H9 (cell line): ENCODE data around the gene NUCB2. TPM values are rescaled to one million over a fixed set of nuclear protein-coding genes. Genes with fewer than 3 reads are reported as not detected.

Source experiments
- DNase-seq: peaks from one replicate; pipeline ENCODE4 v3.0.0-alpha.2; 2017
- H2AFZ ChIP-seq: one replicate; pipeline ENCODE4 v1.6.1; 2013; ENCODE audit warnings: mild to moderate bottlenecking, low read length, control low read depth, moderate library complexity
- H2AK5ac ChIP-seq: 2 replicates; pipeline ENCODE4 v1.6.1; 2013; ENCODE audit warnings: low read length, control low read depth, mixed read lengths; ENCODE audit not compliant: insufficient read length
- H2BK120ac ChIP-seq: one replicate; pipeline ENCODE4 v1.6.1; 2013; ENCODE audit warnings: low read depth, mild to moderate bottlenecking, low read length, control low read depth, inconsistent platforms; ENCODE audit not compliant: poor library complexity, severe bottlenecking
- H2BK12ac ChIP-seq: 2 replicates; pipeline ENCODE4 v1.6.1; 2013; ENCODE audit warnings: low read length, control low read depth, mixed read lengths, low read depth; ENCODE audit not compliant: insufficient read length
- H2BK15ac ChIP-seq: 2 replicates; pipeline ENCODE4 v1.6.1; 2013; ENCODE audit warnings: low read depth, low read length, control low read depth
- H2BK20ac ChIP-seq: one replicate; pipeline ENCODE4 v1.6.1; 2013; ENCODE audit warnings: low read depth, mild to moderate bottlenecking, low read length, control low read depth, inconsistent platforms; ENCODE audit not compliant: poor library complexity, severe bottlenecking
- H2BK5ac ChIP-seq: 2 replicates; pipeline ENCODE4 v1.6.1; 2013; ENCODE audit warnings: low read length, control low read depth, mixed read lengths; ENCODE audit not compliant: insufficient read length
- H3K14ac ChIP-seq: 2 replicates; pipeline ENCODE4 v1.6.1; 2013; ENCODE audit warnings: low read length, control low read depth; ENCODE audit not compliant: insufficient read depth
- H3K18ac ChIP-seq: 2 replicates; pipeline ENCODE4 v1.6.1; 2013; ENCODE audit warnings: low read depth, mild to moderate bottlenecking, mixed read lengths, low read length, control low read depth; ENCODE audit not compliant: insufficient read length
- H3K23ac ChIP-seq: 2 replicates; pipeline ENCODE4 v1.6.1; 2013; ENCODE audit warnings: low read length, control low read depth, mixed read lengths, low read depth; ENCODE audit not compliant: insufficient read length
- H3K23me2 ChIP-seq: 2 replicates; pipeline ENCODE4 v1.6.1; 2013; ENCODE audit warnings: low read depth, mild to moderate bottlenecking, mixed read lengths, low read length, control low read depth; ENCODE audit not compliant: insufficient read length, poor library complexity, severe bottlenecking
- H3K27ac ChIP-seq: 2 replicates; pipeline ENCODE4 v1.5.1; 2013; ENCODE audit warnings: low read length, control low read depth, mixed read lengths, low read depth; ENCODE audit not compliant: insufficient read length
- H3K27me3 ChIP-seq: 2 replicates; pipeline ENCODE4 v1.6.1; 2013; ENCODE audit warnings: low read length, control low read depth, inconsistent platforms; ENCODE audit not compliant: insufficient read depth
- H3K4ac ChIP-seq: 2 replicates; pipeline ENCODE4 v1.6.1; 2013; ENCODE audit warnings: low read depth, mild to moderate bottlenecking, control low read depth, inconsistent platforms, low read length, moderate library complexity
- H3K4me1 ChIP-seq: 2 replicates; pipeline ENCODE4 v1.6.1; 2013; ENCODE audit warnings: low read length, control low read depth, inconsistent platforms; ENCODE audit not compliant: insufficient read depth
- H3K4me2 ChIP-seq: 2 replicates; pipeline ENCODE4 v1.6.1; 2013; ENCODE audit warnings: low read length, control low read depth, mixed read lengths; ENCODE audit not compliant: insufficient read length, insufficient read depth
- H3K56ac ChIP-seq: 2 replicates; pipeline ENCODE4 v1.6.1; 2013; ENCODE audit warnings: low read depth, mild to moderate bottlenecking, mixed read lengths, low read length, control low read depth; ENCODE audit not compliant: insufficient read length
- H3K79me1 ChIP-seq: 2 replicates; pipeline ENCODE4 v1.6.1; 2013; ENCODE audit warnings: low read depth, mild to moderate bottlenecking, moderate library complexity, low read length, control low read depth, inconsistent platforms; ENCODE audit not compliant: insufficient read depth, poor library complexity, severe bottlenecking
- H3K79me2 ChIP-seq: 2 replicates; pipeline ENCODE4 v1.6.1; 2013; ENCODE audit warnings: low read length, control low read depth, inconsistent platforms; ENCODE audit not compliant: insufficient read depth
- H3K9ac ChIP-seq: 2 replicates; pipeline ENCODE4 v1.6.1; 2013; ENCODE audit warnings: low read length, control low read depth, mixed read lengths; ENCODE audit not compliant: insufficient read length; ENCODE audit errors: extremely low read depth
- H3K9me3 ChIP-seq: one replicate; pipeline ENCODE4 v1.6.1; 2013; ENCODE audit warnings: low read depth, low read length, inconsistent platforms; ENCODE audit not compliant: control insufficient read depth
- H3T11ph ChIP-seq: one replicate; pipeline ENCODE4 v1.6.1; 2013; ENCODE audit warnings: mild to moderate bottlenecking, low read length, control low read depth, inconsistent platforms
- H4K20me1 ChIP-seq: one replicate; pipeline ENCODE4 v1.6.1; 2013; ENCODE audit not compliant: control insufficient read depth, insufficient read length, insufficient read depth
- H4K5ac ChIP-seq: 2 replicates; pipeline ENCODE4 v1.6.1; 2013; ENCODE audit warnings: low read depth, mild to moderate bottlenecking, mixed read lengths, low read length, control low read depth; ENCODE audit not compliant: insufficient read length
- H4K8ac ChIP-seq: replicated peaks from 2 replicates; pipeline ENCODE4 v1.6.1; 2013; ENCODE audit warnings: low read length, control low read depth, mixed read lengths, low read depth; ENCODE audit not compliant: insufficient read length
- H4K91ac ChIP-seq: 2 replicates; pipeline ENCODE4 v1.6.1; 2013; ENCODE audit warnings: low read depth, mild to moderate bottlenecking, moderate library complexity, mixed read lengths, low read length, control low read depth; ENCODE audit not compliant: insufficient read length
- H3K27ac Mint-ChIP-seq, 3 experiments: 2 replicates in 2 of 3; 3 replicates in 1 of 3; pipeline ENCODE4 v1.8.0; 2020 to 2021; ENCODE audit warnings: mixed read lengths in 3 of 3, mild to moderate bottlenecking in 1 of 3, moderate library complexity in 1 of 3
- H3K27me3 Mint-ChIP-seq: 2 replicates; pipeline ENCODE4 v1.8.0; 2021; ENCODE audit warnings: low read depth, mild to moderate bottlenecking, moderate library complexity, mixed read lengths
- H3K36me3 Mint-ChIP-seq, 3 experiments: 2 replicates in 2 of 3; 3 replicates in 1 of 3; pipeline ENCODE4 v1.8.0; 2020 to 2021; ENCODE audit warnings: low read depth in 3 of 3, mixed read lengths in 3 of 3; ENCODE audit not compliant: insufficient read depth in 1 of 3
- H3K4me1 Mint-ChIP-seq, 2 experiments: 2 replicates each; pipeline ENCODE4 v1.8.0; 2020; ENCODE audit warnings: mixed read lengths in 2 of 2
- H3K4me3 Mint-ChIP-seq, 2 experiments: 2 replicates in 1 of 2; 3 replicates in 1 of 2; pipeline ENCODE4 v1.8.0; 2020 to 2021; ENCODE audit warnings: mild to moderate bottlenecking in 2 of 2, mixed read lengths in 2 of 2, moderate library complexity in 1 of 2
- H3K9me3 Mint-ChIP-seq, 2 experiments: 2 replicates in 1 of 2; 3 replicates in 1 of 2; pipeline ENCODE4 v1.8.0; 2020; ENCODE audit warnings: mild to moderate bottlenecking in 2 of 2, mixed read lengths in 2 of 2, moderate library complexity in 1 of 2
- CTCF ChIP-seq: fragments of 200-600 bp; sonication (generic); conservative IDR thresholded peaks from 3 replicates; pipeline ENCODE4 v1.8.0; 2021; ENCODE audit warnings: antibody characterized with exemption, mild to moderate bottlenecking
- WGBS: extraction: QIAGEN DNeasy Blood & Tissue Kit; methylation state at CpG from one replicate; pipeline ENCODE4 v1.1.7; 2013; ENCODE audit warnings: missing lambda C conversion rate, low lambda C conversion rate, mixed read lengths; ENCODE audit not compliant: insufficient read length; ENCODE audit errors: extremely low coverage; 5-methylcytosine and 5-hydroxymethylcytosine counted together
- total RNA-seq: library from RNA; stranded (reverse); gene quantifications from 2 replicates; pipeline ENCODE4 v1.2.1, GENCODE V29; 2021

NUCB2 gene
- total RNA-seq, 1 experiment from 2014 or later: 29.1 TPM

- no peak overlapping the region for H3K14ac ChIP-seq
- H2AK5ac ChIP-seq: no peak overlapping the region
- Mint-ChIP-seq H3K9me3 (no peaks in the 10 kb centered on the region), H3K27ac (no peak overlapping the region), H3K36me3 (no peaks in the 10 kb centered on the region), H3K27me3 (peaks cover 21% of the 10 kb centered on the region), H3K4me3 (no peak overlapping the region), H3K4me1 (peaks cover 6 to 10% of the 10 kb centered on the region in 2 experiments)
- no peaks in the 10 kb centered on the region for H3K4me1 ChIP-seq
- no peak overlapping the region for H2BK15ac ChIP-seq
- H3K9me3 ChIP-seq: no peaks in the 10 kb centered on the region
- H2AFZ ChIP-seq: no peak overlapping the region
- H3K56ac ChIP-seq: no peak overlapping the region
- no peak overlapping the region for H4K5ac ChIP-seq
- H4K20me1 ChIP-seq: no peaks in the 10 kb centered on the region
- no peak overlapping the region for H2BK12ac ChIP-seq
- TF ChIP-seq CTCF: no peak
- H3K79me2 ChIP-seq: no peaks in the 10 kb centered on the region
- H3T11ph ChIP-seq: no peak overlapping the region
- no peak overlapping the region for H3K27ac ChIP-seq
- no peak overlapping the region for H3K23ac ChIP-seq
- DNase-seq: no peak
- no peak overlapping the region for H3K9ac ChIP-seq
- H2BK5ac ChIP-seq: no peak overlapping the region
- no peaks in the 10 kb centered on the region for H3K27me3 ChIP-seq
- H3K23me2 ChIP-seq: peaks cover 5% of the 10 kb centered on the region
- H2BK120ac ChIP-seq: no peak overlapping the region
- H3K18ac ChIP-seq: no peak overlapping the region
- no peak overlapping the region for H4K8ac ChIP-seq
- WGBS: no CpG with 5 or more reads among the region's 1 CpG
- no peak overlapping the region for H2BK20ac ChIP-seq
- no peak overlapping the region for H4K91ac ChIP-seq
- no peak overlapping the region for H3K4me2 ChIP-seq
- no peak overlapping the region for H3K4ac ChIP-seq
- no peaks in the 10 kb centered on the region for H3K79me1 ChIP-seq
Observed at GRCh38 chr11:17272801-17273200, 3.7 kb upstream of the NUCB2 start.
